DOHH2 (cell line): ENCODE measurements around the gene GATA2.

Experiments
- CTCF ChIP-seq: fragments of 200-600 bp; sonication (generic); IDR thresholded peaks from one replicate; pipeline ENCODE4 v1.5.1; 2014; ENCODE audit warnings: antibody characterized with exemption, mild to moderate bottlenecking, low read depth, low read length; ENCODE audit not compliant: poor library complexity, severe bottlenecking
- EZH2phosphoT487 ChIP-seq: fragments of 200-600 bp; sonication (generic); IDR thresholded peaks from 2 replicates; pipeline ENCODE4 v1.6.1; 2017; ENCODE audit warnings: borderline replicate concordance, mild to moderate bottlenecking, antibody characterized with exemption, low read length, moderate library complexity, mixed read lengths

GRCh38 chr3:128468285-128468790, 24.7 kb downstream of the GATA2 start:
- TF ChIP-seq CTCF (no peak), EZH2phosphoT487 (no peak)
